Activated naive CD8-positive, alpha-beta T cell treated with anti-CD3 and anti-CD28 coated beads, Interleukin-2, amount 10 ng/mL, durations not matched to agents 7 days and 5 days (primary cell): ENCODE results near the gene TOGARAM1. TPM values are rescaled to one million over a fixed set of nuclear protein-coding genes. Genes with fewer than 3 reads are reported as not detected.

Experiments
- total RNA-seq, 2 experiments: library from RNA; stranded (reverse); gene quantifications; one replicate each; pipeline ENCODE4 v1.2.3, GENCODE V29; 2021

TOGARAM1 gene
- total RNA-seq, 2 experiments from 2014 or later = 11.4 to 11.9 TPM

Other genes with a start within 250 kb of the TOGARAM1 start
- gene KLHL28, start 243 bp upstream of the TOGARAM1 start, total RNA-seq = 10 to 100 TPM; 19.6 to 22.4 TPM
- 10 to 100 TPM; 54.8 to 56.8 TPM for gene PRPF39, start 121.9 kb downstream of the TOGARAM1 start, total RNA-seq
- gene FKBP3, start 172.3 kb downstream of the TOGARAM1 start, total RNA-seq = 10 to 100 TPM; 65.7 to 67.1 TPM
- 10 to 100 TPM; 15.0 to 17.7 TPM for gene FANCM, start 173.7 kb downstream of the TOGARAM1 start, total RNA-seq